ENCODE results near the gene MEX3C. TPM values are rescaled to one million over a fixed set of nuclear protein-coding genes. Genes with fewer than 3 reads are reported as not detected.
A peak's percentile ranks its signal among the peaks of the same experiment; 100 is the strongest.

MEX3C gene
- total and polyA plus RNA-seq, 2 donors (not counting 1 experiment from before 2014, with no cell fraction given): 29.1 to 92.4 TPM

DNA sequence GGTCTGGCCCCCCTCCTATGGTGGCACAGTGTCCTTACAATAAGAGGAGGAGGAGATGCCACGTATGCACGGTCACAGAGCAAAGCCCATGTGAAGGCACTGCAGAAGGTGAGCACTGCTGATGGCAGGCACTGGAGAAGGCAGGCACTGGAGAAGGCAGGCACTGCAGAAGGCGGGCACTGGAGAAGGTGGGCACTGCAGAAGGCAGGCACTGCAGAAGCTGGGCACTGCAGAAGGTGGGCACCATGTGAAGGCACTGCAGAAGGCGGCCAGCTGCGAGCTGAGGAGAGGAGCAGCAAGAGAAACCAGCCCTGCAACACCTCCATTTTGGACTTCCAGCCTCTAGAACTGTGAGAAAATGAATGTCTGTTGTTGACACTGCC lies 46.3 kb downstream of the MEX3C start:
- no peak for ATAC-seq (ENCODE audit: low read depth)
- Mint-ChIP-seq H3K4me1 (peaks cover 43% of the 10 kb centered on the region), H3K27me3 (no peaks in the 10 kb centered on the region), H3K27ac (peak overlapping the region; percentile 97), H3K4me3 (peak overlapping the region; percentile 87), H3K9me3 (ENCODE audit: insufficient read depth) (no peaks in the 10 kb centered on the region)
- TF ChIP-seq EZH2 (IDR thresholded peaks at IDR 0.05; ENCODE audit: borderline replicate concordance, insufficient read depth, low read depth, low read length, poor library complexity, severe bottlenecking) (no peak), CTCF (IDR thresholded peaks at IDR 0.05) (no peak)
- intact Hi-C loops (cut with micrococcal nuclease): loop anchor here (5.0 kb wide), 2 partner anchors 274 to 334 kb away; partner anchors contain the start of gene ME2
- peak overlapping the region; percentile 87 for H3K4me2 ChIP-seq (replicated peaks; ENCODE audit: low read depth, low read length, poor library complexity, severe bottlenecking)
- H3K27ac ChIP-seq (ENCODE audit: low read length in 2 of 2): peak overlapping the region; percentile 67 to 82
- no peaks in the 10 kb centered on the region for H4K20me1 ChIP-seq (ENCODE audit: control insufficient read depth, insufficient read depth, low read length, poor library complexity, severe bottlenecking)
- peak overlapping the region; percentile 77 for H2AFZ ChIP-seq (ENCODE audit: insufficient read depth, low read depth, low read length, poor library complexity, severe bottlenecking)
- peaks cover 0 to 4% (median 0%) of the 10 kb centered on the region in 3 donors for H3K9me3 ChIP-seq (ENCODE audit: control extremely low read depth in 1 of 3, control insufficient read depth in 2 of 3, insufficient read depth in 1 of 3, low read length in 2 of 3)
- H3K36me3 ChIP-seq (replicated peaks in 1 of 2; ENCODE audit: control extremely low read depth in 1 of 2, control insufficient read depth in 1 of 2, extremely low read depth in 1 of 2, insufficient read depth in 2 of 2, low read length in 1 of 2): no peaks in the 10 kb centered on the region
- no peak for DNase-seq
- ChIA-PET POLR2A (no interaction called here), CTCF (interaction anchor here (3.8 kb wide), 1 partner anchor 46 kb away, joined by 45 read pairs; the partner anchor contains the start of gene MEX3C)
- no peaks in the 10 kb centered on the region for H3K79me2 ChIP-seq (ENCODE audit: control insufficient read depth, insufficient read depth, low read length)
- H3K9ac ChIP-seq (ENCODE audit: low read length): no peak overlapping the region
- H3K27me3 ChIP-seq (replicated peaks in 1 of 4; ENCODE audit: control extremely low read depth in 1 of 4, control insufficient read depth in 3 of 4, insufficient read depth in 4 of 4, low read length in 3 of 4): no peaks in the 10 kb centered on the region
- 93% methylated on average over 3 of the region's 5 CpGs for WGBS (ENCODE audit: insufficient coverage)
- H3K4me1 ChIP-seq (ENCODE audit: control insufficient read depth in 2 of 2, insufficient read depth in 2 of 2, low read length in 2 of 2): peaks cover 28 to 41% of the 10 kb centered on the region in 2 donors
- peak overlapping the region in 1 of 5 experiments; percentile 68 for H3K4me3 ChIP-seq (ENCODE audit: control extremely low read depth in 1 of 5, extremely low read depth in 1 of 5, insufficient read depth in 1 of 5, low read depth in 2 of 5, low read length in 4 of 5)

DNA sequence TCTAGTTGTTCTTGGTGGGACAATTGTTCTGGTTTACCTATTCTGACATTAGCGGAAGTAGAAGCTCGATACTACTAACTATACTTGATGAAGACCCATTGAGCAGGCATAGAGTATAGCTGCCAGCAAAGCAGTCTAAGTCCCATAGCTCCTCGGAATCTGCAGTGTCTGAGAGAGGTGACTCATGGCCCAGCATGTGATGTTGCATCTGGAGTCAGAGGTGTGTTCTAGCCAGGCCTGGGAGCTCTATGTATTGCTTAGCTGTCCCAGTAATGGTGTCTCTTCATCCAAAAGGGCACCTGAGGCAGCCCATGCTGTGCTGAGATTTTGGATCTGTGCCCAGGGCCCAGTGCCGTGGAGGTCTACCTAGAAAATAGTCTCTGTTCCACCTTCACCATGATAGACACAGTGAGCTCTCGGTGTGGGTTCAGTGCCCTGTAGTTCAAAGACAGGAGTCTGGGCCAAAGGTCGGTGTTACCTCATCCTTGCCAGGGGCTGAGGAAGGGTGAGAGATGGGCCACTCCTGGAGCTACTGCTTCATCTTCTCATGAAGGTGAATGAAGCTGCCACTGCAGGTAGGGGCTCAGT lies 47.3 kb downstream of the MEX3C start:
- Mint-ChIP-seq H3K9me3 (ENCODE audit: insufficient read depth) (no peaks in the 10 kb centered on the region), H3K27me3 (no peaks in the 10 kb centered on the region), H3K4me3 (no peak overlapping the region), H3K27ac (peak overlapping the region; percentile 42), H3K4me1 (peaks cover 43% of the 10 kb centered on the region)
- WGBS (ENCODE audit: insufficient coverage): 100% methylated on average over 6 of the region's 6 CpGs
- Histone ChIP-seq H3K9ac (ENCODE audit: low read length) (no peak overlapping the region), H3K4me1 (ENCODE audit: control insufficient read depth in 2 of 2, insufficient read depth in 2 of 2, low read length in 2 of 2) (peaks cover 28 to 41% of the 10 kb centered on the region in 2 donors), H3K4me3 (ENCODE audit: control extremely low read depth in 1 of 5, extremely low read depth in 1 of 5, insufficient read depth in 1 of 5, low read depth in 2 of 5, low read length in 4 of 5) (no peak overlapping the region), H3K27me3 (replicated peaks in 1 of 4; ENCODE audit: control extremely low read depth in 1 of 4, control insufficient read depth in 3 of 4, insufficient read depth in 4 of 4, low read length in 3 of 4) (no peaks in the 10 kb centered on the region), H3K79me2 (ENCODE audit: control insufficient read depth, insufficient read depth, low read length) (no peaks in the 10 kb centered on the region), H2AFZ (ENCODE audit: insufficient read depth, low read depth, low read length, poor library complexity, severe bottlenecking) (peak overlapping the region; percentile 34), H4K20me1 (ENCODE audit: control insufficient read depth, insufficient read depth, low read length, poor library complexity, severe bottlenecking) (no peaks in the 10 kb centered on the region), H3K27ac (ENCODE audit: low read length in 2 of 2) (peak overlapping the region in 1 of 2 donors; percentile 31), H3K9me3 (ENCODE audit: control extremely low read depth in 1 of 3, control insufficient read depth in 2 of 3, insufficient read depth in 1 of 3, low read length in 2 of 3) (peaks cover 0 to 4% (median 0%) of the 10 kb centered on the region in 3 donors), H3K4me2 (replicated peaks; ENCODE audit: low read depth, low read length, poor library complexity, severe bottlenecking) (no peak overlapping the region), H3K36me3 (replicated peaks in 1 of 2; ENCODE audit: control extremely low read depth in 1 of 2, control insufficient read depth in 1 of 2, extremely low read depth in 1 of 2, insufficient read depth in 2 of 2, low read length in 1 of 2) (no peaks in the 10 kb centered on the region)
- intact Hi-C loops (cut with micrococcal nuclease): loop anchor here (5.0 kb wide), 2 partner anchors 273 to 333 kb away; partner anchors contain the start of gene ME2
- CTCF ChIA-PET: interaction anchor here (0.9 to 1.1 kb wide), 2 partner anchors 39 to 47 kb away, joined by 3 to 6 read pairs; partner anchors contain the start of gene MEX3C
- POLR2A ChIA-PET: interaction anchor here (0.6 to 1.0 kb wide), 2 partner anchors 47 to 354 kb away, joined by 3 to 4 read pairs; partner anchors contain the start of gene MEX3C
- ATAC-seq (ENCODE audit: low read depth) (no peak), DNase-seq (no peak)
- TF ChIP-seq CTCF (IDR thresholded peaks at IDR 0.05) (no peak), EZH2 (IDR thresholded peaks at IDR 0.05; ENCODE audit: borderline replicate concordance, insufficient read depth, low read depth, low read length, poor library complexity, severe bottlenecking) (no peak)
